ENCODE data around the gene CPLX1. TPM values are rescaled to one million over a fixed set of nuclear protein-coding genes. Genes with fewer than 3 reads are reported as not detected.
"Not testable (repeated sequence)": the region's sequence is repeated elsewhere in the genome, so short reads cannot be mapped to it uniquely, and the experiment has no call there.

CPLX1 gene
- total RNA-seq, 2 experiments from 2014 or later = 0.16 TPM; not detected in 1

GRCh38 chr4:821631-822030, 4.3 kb downstream of the CPLX1 start:
- no peak overlapping the region for H3K4me3 Mint-ChIP-seq
- no peaks in the 10 kb centered on the region for H3K36me3 Mint-ChIP-seq
- H3K27me3 Mint-ChIP-seq = peaks cover 57% of the 10 kb centered on the region
- H3K9me3 Mint-ChIP-seq = no peaks in the 10 kb centered on the region
- no peak for DNase-seq
- no peak overlapping the region for H3K27ac Mint-ChIP-seq
- H3K4me1 Mint-ChIP-seq = no peaks in the 10 kb centered on the region

GRCh38 chr4:821181-821591, 4.7 kb downstream of the CPLX1 start:
- H3K4me1 Mint-ChIP-seq = no peaks in the 10 kb centered on the region
- no peaks in the 10 kb centered on the region for H3K9me3 Mint-ChIP-seq
- no peaks in the 10 kb centered on the region for H3K36me3 Mint-ChIP-seq
- no peak for DNase-seq
- H3K27me3 Mint-ChIP-seq = peaks cover 59% of the 10 kb centered on the region
- H3K4me3 Mint-ChIP-seq = no peak overlapping the region
- no peak overlapping the region for H3K27ac Mint-ChIP-seq

GRCh38 chr4:820230-821172, 5.4 kb downstream of the CPLX1 start:
- no peaks in the 10 kb centered on the region for H3K36me3 Mint-ChIP-seq
- peaks cover 60% of the 10 kb centered on the region for H3K27me3 Mint-ChIP-seq
- no peak for DNase-seq
- H3K9me3 Mint-ChIP-seq = no peaks in the 10 kb centered on the region
- H3K4me1 Mint-ChIP-seq = no peaks in the 10 kb centered on the region
- H3K27ac Mint-ChIP-seq = no peak overlapping the region
- H3K4me3 Mint-ChIP-seq = no peak overlapping the region

GRCh38 chr4:819401-820229, 6.3 kb downstream of the CPLX1 start:
- no peak overlapping the region for H3K27ac Mint-ChIP-seq
- H3K4me3 Mint-ChIP-seq = no peak overlapping the region
- peaks cover 58% of the 10 kb centered on the region for H3K27me3 Mint-ChIP-seq
- H3K4me1 Mint-ChIP-seq = no peaks in the 10 kb centered on the region
- no peaks in the 10 kb centered on the region for H3K36me3 Mint-ChIP-seq
- DNase-seq = no peak
- no peaks in the 10 kb centered on the region for H3K9me3 Mint-ChIP-seq

- Mint-ChIP-seq H3K4me1 (no peaks in the 10 kb centered on the region), H3K27me3 (peaks cover 59% of the 10 kb centered on the region), H3K4me3 (no peak overlapping the region), H3K27ac (no peak overlapping the region), H3K9me3 (no peaks in the 10 kb centered on the region), H3K36me3 (no peaks in the 10 kb centered on the region)
- DNase-seq = no peak
Observed at GRCh38 chr4:818106-818921, 7.6 kb downstream of the CPLX1 start.

GRCh38 chr4:815464-816146, 10.3 kb downstream of the CPLX1 start:
- H3K4me3 Mint-ChIP-seq = no peak overlapping the region
- H3K9me3 Mint-ChIP-seq = no peaks in the 10 kb centered on the region
- DNase-seq = no peak
- H3K27ac Mint-ChIP-seq = no peak overlapping the region
- H3K36me3 Mint-ChIP-seq = no peaks in the 10 kb centered on the region
- peaks cover 59% of the 10 kb centered on the region for H3K27me3 Mint-ChIP-seq
- no peaks in the 10 kb centered on the region for H3K4me1 Mint-ChIP-seq

GRCh38 chr4:814312-814850, 11.5 kb downstream of the CPLX1 start:
- Mint-ChIP-seq H3K27ac (no peak overlapping the region), H3K27me3 (peaks cover 49% of the 10 kb centered on the region), H3K4me1 (no peaks in the 10 kb centered on the region), H3K9me3 (no peaks in the 10 kb centered on the region), H3K36me3 (no peaks in the 10 kb centered on the region), H3K4me3 (no peak overlapping the region)
- no peak for DNase-seq

GRCh38 chr4:813900-814299, 12.0 kb downstream of the CPLX1 start:
- Mint-ChIP-seq H3K4me3 (no peak overlapping the region), H3K27ac (no peak overlapping the region), H3K4me1 (no peaks in the 10 kb centered on the region), H3K27me3 (peaks cover 48% of the 10 kb centered on the region), H3K9me3 (no peaks in the 10 kb centered on the region), H3K36me3 (no peaks in the 10 kb centered on the region)
- DNase-seq = no peak

- peaks cover 4% of the 10 kb centered on the region for H3K9me3 Mint-ChIP-seq
- DNase-seq = no peak
- H3K36me3 Mint-ChIP-seq = no peaks in the 10 kb centered on the region
- peaks cover 52% of the 10 kb centered on the region for H3K27me3 Mint-ChIP-seq
- H3K27ac Mint-ChIP-seq = no peak overlapping the region
- no peak overlapping the region for H3K4me3 Mint-ChIP-seq
- H3K4me1 Mint-ChIP-seq = no peaks in the 10 kb centered on the region
Observed at GRCh38 chr4:808860-809570, 16.9 kb downstream of the CPLX1 start.

GRCh38 chr4:807792-808191, 18.1 kb downstream of the CPLX1 start:
- Mint-ChIP-seq H3K27me3 (peaks cover 43% of the 10 kb centered on the region), H3K4me1 (no peaks in the 10 kb centered on the region), H3K36me3 (no peaks in the 10 kb centered on the region), H3K9me3 (peaks cover 4% of the 10 kb centered on the region), H3K4me3 (no peak overlapping the region), H3K27ac (no peak overlapping the region)
- DNase-seq = no peak

- not testable (repeated sequence) for H3K9me3 Mint-ChIP-seq, H3K4me3 Mint-ChIP-seq, H3K27ac Mint-ChIP-seq, H3K4me1 Mint-ChIP-seq, H3K36me3 Mint-ChIP-seq, DNase-seq
- peaks cover 38% of the 10 kb centered on the region for H3K27me3 Mint-ChIP-seq
Observed at GRCh38 chr4:806979-807378, 18.9 kb downstream of the CPLX1 start.

- Mint-ChIP-seq H3K4me3 (no peak overlapping the region), H3K36me3 (no peaks in the 10 kb centered on the region), H3K9me3 (peaks cover 4% of the 10 kb centered on the region), H3K27me3 (peaks cover 31% of the 10 kb centered on the region), H3K4me1 (peaks cover 6% of the 10 kb centered on the region), H3K27ac (no peak overlapping the region)
- DNase-seq = no peak
Observed at GRCh38 chr4:804804-805203, 21.1 kb downstream of the CPLX1 start.

GRCh38 chr4:803884-804283, 22.0 kb downstream of the CPLX1 start:
- Mint-ChIP-seq H3K4me3 (no peak overlapping the region), H3K27ac (no peak overlapping the region), H3K9me3 (peaks cover 4% of the 10 kb centered on the region), H3K27me3 (peaks cover 31% of the 10 kb centered on the region), H3K4me1 (peaks cover 14% of the 10 kb centered on the region), H3K36me3 (no peaks in the 10 kb centered on the region)
- DNase-seq = no peak

Measured in activated naive CD8-positive, alpha-beta T cell treated with anti-CD3 and anti-CD28 coated beads for 36 hours (primary cell).